Stimulated activated naive CD4-positive, alpha-beta T cell (primary cell): ENCODE results near the gene MRC2.

Experiments used
- DNase-seq, 6 experiments: peaks; one replicate each; lab custom pipeline; 2025; lab: John Stamatoyannopoulos, UW

The MRC2 gene

GRCh38 chr17:62703261-62703775 is 75.8 kb downstream of the MRC2 start:
- DNase-seq = peak in 1 of 6 experiments; percentile 46

- DNase-seq = peak; percentile 43 to 78 (median 62)
Observed at GRCh38 chr17:62703776-62704380, 76.4 kb downstream of the MRC2 start.

- DNase-seq = peak in 1 of 6 experiments; percentile 34
Observed at GRCh38 chr17:62704381-62704971, 77.0 kb downstream of the MRC2 start.

GRCh38 chr17:62705156-62705777 is 77.8 kb downstream of the MRC2 start:
- no peak for DNase-seq

GRCh38 chr17:62705778-62706597 is 78.5 kb downstream of the MRC2 start:
- DNase-seq = no peak

DNA sequence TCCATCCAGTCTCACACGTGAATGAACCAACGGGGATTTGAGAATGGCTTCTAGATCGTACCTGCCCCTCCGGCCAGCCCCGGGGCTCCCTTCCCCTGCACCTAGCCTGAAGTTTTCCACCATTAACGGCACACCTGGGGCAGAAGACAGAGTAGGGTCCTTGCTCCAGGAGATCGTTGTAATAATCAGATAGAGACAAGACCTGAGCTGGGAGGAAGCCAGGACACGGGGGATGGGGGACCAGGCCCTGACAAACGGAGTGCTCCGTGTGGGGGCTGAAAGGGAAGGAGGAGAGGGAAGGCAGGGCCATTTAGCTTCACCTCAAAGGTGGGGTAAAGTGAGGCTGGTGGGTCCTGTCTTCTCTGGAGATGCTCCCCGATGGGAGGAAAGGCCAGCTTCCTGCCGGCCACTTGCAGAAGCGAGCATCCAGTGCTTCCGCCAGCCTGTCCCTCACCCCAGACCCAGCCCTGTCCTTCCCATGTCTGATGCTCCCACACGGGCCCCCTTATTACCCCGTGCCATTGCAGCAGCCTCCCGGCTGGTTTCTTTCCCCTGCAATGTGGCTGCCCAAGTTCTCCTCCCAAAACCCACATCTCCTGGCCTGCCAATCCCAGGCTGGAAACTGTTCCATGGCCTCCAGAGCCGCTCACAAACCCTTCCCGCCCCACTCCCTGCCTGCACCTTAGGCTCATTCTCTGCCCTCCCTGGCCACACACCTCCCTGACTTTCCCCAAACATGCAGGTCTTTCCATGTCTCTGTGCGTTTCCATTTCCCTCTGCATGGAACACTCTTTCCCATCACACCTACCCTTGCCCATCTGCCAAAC is 79.3 kb downstream of the MRC2 start:
- DNase-seq = no peak

- DNase-seq = no peak
Observed at GRCh38 chr17:62707425-62707739, 79.9 kb downstream of the MRC2 start.

GRCh38 chr17:62708587-62708986 is 81.1 kb downstream of the MRC2 start:
- DNase-seq = no peak

DNA sequence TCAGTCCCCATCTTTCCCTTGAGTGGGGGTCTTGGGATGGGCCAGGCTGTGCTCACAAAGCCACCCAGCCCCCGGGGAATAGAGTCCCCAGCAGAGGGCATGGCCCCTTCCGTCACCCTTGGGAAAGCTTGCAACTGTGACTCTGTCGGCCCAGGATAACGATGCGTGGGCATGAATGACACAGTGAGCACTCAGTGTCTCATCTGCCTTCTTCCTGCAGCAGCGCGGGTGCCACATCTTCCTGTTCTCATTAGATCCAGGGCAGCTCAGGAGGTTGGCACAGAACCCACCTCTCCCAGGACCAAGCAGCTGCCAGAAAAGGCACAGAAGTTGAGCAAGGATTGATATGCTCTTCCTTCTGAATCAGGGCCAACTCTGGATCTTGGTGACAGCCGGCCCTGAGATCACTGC is 84.7 kb downstream of the MRC2 start:
- DNase-seq = no peak

GRCh38 chr17:62713086-62713881 is 85.8 kb downstream of the MRC2 start:
- no peak for DNase-seq

DNA sequence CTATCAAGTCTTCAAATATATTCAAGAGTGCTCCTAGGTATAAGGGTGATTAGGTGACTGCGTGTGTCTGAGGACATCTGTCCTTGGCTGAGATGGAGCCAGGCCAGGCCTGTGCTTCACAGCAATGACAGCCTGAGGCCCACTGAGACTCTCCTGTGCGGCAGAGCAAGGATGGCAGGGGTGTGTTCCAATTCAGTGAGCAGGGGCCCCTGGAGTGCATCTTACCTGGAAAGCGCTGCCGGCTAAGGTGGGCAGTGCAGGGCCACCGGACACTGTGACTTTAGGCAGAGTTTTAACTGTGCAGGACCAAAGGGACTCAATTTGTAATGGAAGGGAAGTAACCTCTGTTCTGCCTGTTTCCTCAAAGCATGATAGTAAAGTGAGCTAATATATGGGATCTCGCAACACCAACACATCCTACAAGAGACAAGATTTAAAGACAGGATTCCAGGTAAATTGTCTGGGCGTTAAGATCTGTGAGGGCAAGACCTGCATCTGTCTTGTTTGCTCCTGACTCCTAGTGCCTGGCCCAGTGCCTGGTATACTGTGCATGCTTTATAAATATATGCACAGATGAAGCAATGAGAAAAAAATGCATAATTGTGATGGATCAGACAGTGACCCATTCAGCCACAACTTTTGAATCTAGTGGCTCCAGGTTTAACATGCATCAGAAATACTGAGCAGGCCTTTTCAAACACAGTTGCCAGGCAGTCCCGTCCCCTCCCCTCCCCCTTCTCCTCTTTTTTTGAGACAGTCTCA is 86.7 kb downstream of the MRC2 start:
- no peak for DNase-seq

- no peak for DNase-seq
Observed at GRCh38 chr17:62715882-62716390, 88.5 kb downstream of the MRC2 start.

- DNase-seq = no peak
Observed at GRCh38 chr17:62716834-62717588, 89.5 kb downstream of the MRC2 start.

DNA sequence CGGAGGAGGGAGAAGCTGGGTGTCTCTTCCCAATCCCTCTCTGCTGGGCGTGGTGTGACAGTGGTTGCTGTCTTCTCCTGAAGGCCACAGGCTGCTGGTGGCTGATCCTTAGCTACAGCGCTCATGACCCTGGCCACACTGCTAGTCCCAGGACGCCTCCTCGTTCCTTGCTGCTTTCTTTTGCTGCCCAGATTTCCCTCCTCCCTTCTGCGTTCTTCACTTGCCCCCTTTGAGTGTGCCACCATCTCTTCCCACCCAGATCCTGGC is 90.1 kb downstream of the MRC2 start:
- DNase-seq = no peak

GRCh38 chr17:62717889-62718288 is 90.4 kb downstream of the MRC2 start:
- no peak for DNase-seq

- DNase-seq = no peak
Observed at GRCh38 chr17:62718429-62718828, 91.0 kb downstream of the MRC2 start.

- no peak for DNase-seq
Observed at GRCh38 chr17:62719586-62719985, 92.1 kb downstream of the MRC2 start.

DNA sequence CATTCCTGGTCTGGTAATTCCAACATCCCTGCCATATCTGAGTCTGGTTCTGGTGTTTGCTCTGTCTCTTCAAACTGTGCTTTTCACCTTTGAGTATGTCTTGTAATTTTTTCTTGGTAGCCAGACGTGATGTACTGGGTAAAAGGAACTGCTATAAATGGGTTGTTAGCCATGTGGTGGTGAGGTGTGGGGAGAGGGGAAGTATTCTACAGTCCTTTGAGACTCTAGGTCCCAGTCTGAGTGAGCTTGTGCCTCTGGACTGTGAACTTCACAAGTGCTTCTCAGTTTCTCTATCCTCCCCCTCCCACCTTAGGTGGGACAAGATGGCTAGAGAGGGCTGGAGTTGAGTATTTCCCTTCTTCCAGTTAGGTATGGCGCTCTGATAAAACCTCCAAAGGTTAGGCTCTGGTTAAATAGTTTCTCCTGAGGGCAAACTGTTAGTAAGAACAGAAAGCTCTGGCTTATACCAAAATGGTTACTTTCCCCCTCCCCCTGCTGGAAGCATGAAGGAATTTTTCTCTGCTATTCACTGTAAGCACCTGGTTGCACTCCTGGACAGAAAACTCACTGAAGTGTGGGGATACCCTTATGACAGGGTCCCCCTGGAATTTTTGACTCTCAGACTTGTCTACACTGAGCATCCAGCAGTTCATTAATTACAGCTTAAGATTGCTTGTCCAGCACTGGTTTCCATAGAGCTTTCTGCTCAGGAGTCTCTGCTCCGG is 92.8 kb downstream of the MRC2 start:
- no peak for DNase-seq

- no peak for DNase-seq
Observed at GRCh38 chr17:62722625-62723024, 95.2 kb downstream of the MRC2 start.
